ENCODE results near the gene USP6NL.

The USP6NL gene

DNA sequence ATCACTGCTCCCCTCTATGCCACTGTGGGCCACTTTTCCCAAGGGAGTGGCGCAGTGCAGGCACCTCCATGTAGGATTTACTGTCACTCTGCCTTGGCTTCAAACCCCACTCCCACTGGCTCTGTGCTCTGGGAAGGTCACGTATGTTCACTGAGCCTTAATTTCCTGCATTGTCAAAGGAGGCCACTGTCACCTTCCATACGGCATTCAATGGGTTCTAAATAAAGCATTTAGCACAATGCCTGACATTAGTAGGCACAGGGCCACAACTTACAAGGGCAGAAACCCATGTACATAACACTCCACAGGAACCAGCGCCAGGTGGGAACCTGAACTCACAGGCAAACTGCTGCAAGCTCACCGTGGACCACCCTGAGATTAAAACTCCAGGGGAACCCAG lies 196.4 kb downstream of the USP6NL start:
- DNase-seq (ENCODE audit: low spot score): no peak

DNA sequence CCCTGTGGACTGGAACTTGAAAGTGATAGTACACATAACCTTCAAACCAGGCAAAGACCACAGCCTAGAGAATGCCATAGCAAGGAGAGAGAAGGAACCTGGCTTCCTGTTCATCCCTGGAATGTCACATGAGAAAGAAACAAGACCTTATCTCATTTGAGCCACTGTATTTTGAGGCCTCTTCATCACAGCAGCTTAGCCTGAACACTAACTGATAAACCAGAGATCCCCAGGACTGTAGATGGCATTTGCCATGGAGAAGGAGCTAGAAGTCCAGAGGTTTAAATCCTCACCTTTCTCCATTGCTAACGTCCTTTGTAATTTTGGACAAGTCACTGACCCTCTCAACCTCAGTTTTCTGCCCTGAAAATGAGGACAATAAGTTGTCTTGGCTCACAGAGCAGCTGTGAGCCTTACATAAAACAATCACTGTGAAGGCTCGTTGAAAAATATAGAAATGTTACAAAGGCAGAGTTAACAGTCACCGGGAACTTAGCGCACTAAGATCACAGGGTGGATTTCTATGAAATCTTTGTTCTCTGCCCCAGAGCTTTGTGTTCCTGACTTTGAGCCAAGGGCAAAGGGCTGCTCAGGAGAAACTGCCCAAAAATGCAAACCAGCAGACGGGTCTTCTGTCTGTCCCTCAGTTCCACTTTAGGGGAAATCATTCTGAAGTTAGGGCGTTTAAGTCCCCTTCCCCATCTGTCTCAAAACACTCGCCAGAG lies 197.0 kb downstream of the USP6NL start:
- DNase-seq (ENCODE audit: low spot score): no peak

DNA sequence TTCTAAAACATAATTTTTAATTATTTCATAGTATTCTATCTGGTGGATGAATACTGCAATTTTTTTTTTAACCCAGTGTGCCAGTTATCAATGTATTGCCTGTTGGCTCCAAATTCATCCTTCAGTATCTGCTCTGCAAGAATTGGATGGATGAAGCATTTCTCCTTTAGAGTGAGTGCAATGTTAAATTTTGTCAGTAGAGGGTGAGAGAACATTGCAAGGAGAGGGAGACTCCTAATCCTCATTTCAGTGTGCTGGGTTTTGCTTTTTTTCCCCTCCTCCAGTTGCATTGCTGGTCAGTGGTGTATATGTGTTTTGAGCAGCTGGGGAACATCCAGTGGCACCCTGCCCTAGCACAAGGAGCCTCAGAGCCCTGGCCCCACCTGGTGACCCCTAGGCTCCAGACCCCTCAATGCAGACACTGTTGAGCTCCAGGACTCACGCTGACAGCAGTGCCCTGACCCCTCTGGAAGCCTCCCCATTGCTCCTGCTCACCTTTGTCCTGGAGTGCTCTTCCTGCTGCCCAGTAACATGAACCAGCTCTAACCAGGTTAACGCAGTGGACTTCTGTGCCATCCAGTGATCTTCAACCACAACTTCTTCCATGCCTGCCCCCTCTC lies 199.4 kb downstream of the USP6NL start:
- DNase-seq (ENCODE audit: low spot score): no peak

DNA sequence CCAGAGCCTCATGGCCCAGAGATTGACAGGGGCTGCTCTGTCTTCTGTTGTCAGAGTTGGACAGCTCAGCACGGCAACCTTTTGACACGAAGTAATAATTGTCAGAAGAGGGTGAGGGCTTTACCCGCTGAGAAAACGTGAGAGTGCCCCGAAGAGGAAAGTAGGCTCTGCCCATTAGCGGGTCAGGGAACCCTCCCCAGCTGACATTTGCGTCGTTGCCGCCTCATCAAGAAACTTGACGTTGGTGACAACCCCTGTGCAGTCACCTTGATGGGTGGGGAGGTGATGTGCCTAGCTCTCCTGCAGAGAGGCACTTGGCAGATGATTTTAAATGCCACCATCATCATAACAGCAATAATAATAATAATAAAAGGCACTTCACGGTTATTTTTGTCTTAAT lies 202.1 kb downstream of the USP6NL start:
- DNase-seq (ENCODE audit: low spot score): no peak

DNA sequence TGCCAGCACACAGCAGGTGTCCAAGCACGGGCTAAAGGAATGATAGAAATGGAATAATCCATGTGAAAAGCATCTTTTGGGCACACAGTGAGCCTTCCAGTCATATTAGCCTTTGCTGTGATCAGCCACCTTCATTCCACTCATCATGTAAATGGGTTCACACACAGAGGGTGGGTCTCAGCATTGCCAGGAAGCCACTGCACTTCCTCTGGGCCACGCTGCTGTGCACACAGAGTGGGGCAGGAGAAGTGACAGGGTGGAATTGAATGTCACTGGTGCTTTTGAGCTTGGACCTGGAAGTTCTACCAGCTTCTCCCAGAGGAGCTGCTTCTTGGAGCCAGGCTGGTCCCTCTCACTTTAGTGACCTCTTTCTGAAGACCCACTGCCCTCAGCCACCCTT lies 203.5 kb downstream of the USP6NL start:
- no peak for DNase-seq (ENCODE audit: low spot score)

DNA sequence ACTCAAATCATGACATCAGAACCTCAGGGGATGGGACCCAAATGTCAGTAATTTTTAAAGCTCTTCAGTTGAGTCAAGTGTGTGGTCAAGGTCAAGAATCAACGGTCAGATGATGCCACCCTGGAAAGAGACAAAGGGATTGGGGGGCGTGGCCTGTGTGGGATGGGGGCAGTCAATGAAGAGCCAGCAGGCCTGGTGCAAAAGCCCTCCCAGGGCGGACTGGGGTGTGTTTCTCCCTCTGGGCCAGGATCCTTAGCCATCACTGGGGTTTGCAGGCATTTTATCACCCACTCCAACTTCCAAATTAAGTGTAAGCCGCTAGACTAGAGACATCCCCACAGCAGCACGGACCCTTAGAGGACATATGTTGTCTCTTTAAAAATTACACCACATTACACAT lies 204.7 kb downstream of the USP6NL start:
- no peak for DNase-seq (ENCODE audit: low spot score)

DNA sequence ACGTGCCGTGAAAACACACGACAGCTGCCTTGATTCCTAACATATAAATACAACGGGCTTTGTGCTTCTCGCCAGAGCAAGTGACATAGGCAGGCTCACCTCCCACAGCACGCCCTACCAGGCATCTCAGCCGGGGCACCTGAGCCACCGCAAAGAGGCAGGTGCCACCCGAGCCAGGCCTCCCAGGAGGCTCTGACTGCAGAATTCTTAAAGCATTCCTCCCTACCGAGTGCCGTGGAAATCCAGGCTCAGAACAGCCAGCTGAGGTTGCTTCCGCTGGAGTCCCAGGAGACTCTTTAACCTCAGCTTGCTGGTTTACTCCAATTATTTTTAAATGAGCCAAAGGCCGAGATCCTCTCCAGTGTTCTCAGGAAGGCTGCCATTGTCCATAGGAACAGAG lies 206.5 kb downstream of the USP6NL start:
- no peak for DNase-seq (ENCODE audit: low spot score)
